OCI-LY1 (cell line): ENCODE data around the gene PTPRM.

Source experiments
- H2AFZ ChIP-seq: fragments of 200-600 bp; sonication (generic), shearing (Covaris generic); 2 replicates; pipeline ENCODE4 v1.6.0; 2014; ENCODE audit warnings: antibody characterized with exemption, mild to moderate bottlenecking, low read length
- H3F3A ChIP-seq: fragments of 200-600 bp; sonication (generic), shearing (Covaris generic); 2 replicates; pipeline ENCODE4 v1.6.0; 2014; ENCODE audit warnings: mild to moderate bottlenecking, antibody characterized with exemption, low read length, moderate library complexity; ENCODE audit not compliant: insufficient read depth
- H3K27ac ChIP-seq: fragments of 200-600 bp; sonication (generic); 2 replicates; pipeline ENCODE4 v1.5.1; 2014; ENCODE audit warnings: low read length, mixed run types, mild to moderate bottlenecking, low read depth; ENCODE audit not compliant: poor library complexity, severe bottlenecking
- H3K27me3 ChIP-seq: fragments of 200-600 bp; sonication (generic); 2 replicates; pipeline ENCODE4 v1.6.0; 2014; ENCODE audit warnings: antibody characterized with exemption, mild to moderate bottlenecking, low read length, moderate library complexity; ENCODE audit not compliant: insufficient read depth
- H3K36me3 ChIP-seq: fragments of 200-600 bp; sonication (generic); 2 replicates; pipeline ENCODE4 v1.6.1; 2014; ENCODE audit warnings: mild to moderate bottlenecking, antibody characterized with exemption, low read length, moderate library complexity, mixed read lengths; ENCODE audit not compliant: insufficient read depth
- H3K4me1 ChIP-seq: fragments of 200-600 bp; sonication (generic); 2 replicates; pipeline ENCODE4 v1.5.1; 2014; ENCODE audit warnings: mild to moderate bottlenecking, low read length, moderate library complexity; ENCODE audit not compliant: insufficient read depth, severe bottlenecking
- H3K4me2 ChIP-seq: fragments of 200-600 bp; sonication (generic), shearing (Covaris generic); 2 replicates; pipeline ENCODE4 v1.6.1; 2014; ENCODE audit warnings: low read length
- H3K4me3 ChIP-seq: fragments of 200-600 bp; sonication (generic); 2 replicates; pipeline ENCODE4 v1.5.1; 2014; ENCODE audit warnings: low read length, low read depth, mild to moderate bottlenecking, mixed read lengths; ENCODE audit not compliant: poor library complexity, severe bottlenecking
- H3K79me2 ChIP-seq: fragments of 200-600 bp; shearing (Covaris generic); 2 replicates; pipeline ENCODE4 v1.6.1; 2016; ENCODE audit warnings: mixed run types, low read length, mixed read lengths; ENCODE audit not compliant: insufficient read depth
- H3K9ac ChIP-seq: fragments of 200-600 bp; sonication (generic), shearing (Covaris generic); 2 replicates; pipeline ENCODE4 v1.6.1; 2014; ENCODE audit warnings: mild to moderate bottlenecking, low read length, mixed read lengths
- H3K9me2 ChIP-seq: fragments of 200-600 bp; sonication (generic), shearing (Covaris generic); 2 replicates; pipeline ENCODE4 v1.6.1; 2014; ENCODE audit warnings: low read depth, mild to moderate bottlenecking, low read length, mixed read lengths
- H3K9me3 ChIP-seq: fragments of 200-600 bp; shearing (Covaris generic); 2 replicates; pipeline ENCODE4 v1.6.1; 2014; ENCODE audit warnings: low read length, mixed read lengths
- H4K20me1 ChIP-seq: fragments of 200-600 bp; sonication (generic), shearing (Covaris generic); 2 replicates; pipeline ENCODE4 v1.6.0; 2016; ENCODE audit warnings: mild to moderate bottlenecking, low read length; ENCODE audit not compliant: insufficient read depth
- EZH2 ChIP-seq: fragments of 200-600 bp; sonication (generic), shearing (Covaris generic); IDR thresholded peaks from 2 replicates; pipeline ENCODE4 v1.8.0; 2017; ENCODE audit warnings: borderline replicate concordance, mixed run types, mild to moderate bottlenecking, antibody characterized with exemption, low read length, moderate library complexity, mixed read lengths
- TF ChIP-seq, protein P1 (sequence below): fragments of 200-600 bp; sonication (generic), shearing (Covaris generic); IDR thresholded peaks from 2 replicates; pipeline ENCODE4 v1.5.1; 2017; ENCODE audit warnings: mild to moderate bottlenecking, antibody characterized with exemption, low read length, moderate library complexity, mixed read lengths

The PTPRM gene

DNA sequence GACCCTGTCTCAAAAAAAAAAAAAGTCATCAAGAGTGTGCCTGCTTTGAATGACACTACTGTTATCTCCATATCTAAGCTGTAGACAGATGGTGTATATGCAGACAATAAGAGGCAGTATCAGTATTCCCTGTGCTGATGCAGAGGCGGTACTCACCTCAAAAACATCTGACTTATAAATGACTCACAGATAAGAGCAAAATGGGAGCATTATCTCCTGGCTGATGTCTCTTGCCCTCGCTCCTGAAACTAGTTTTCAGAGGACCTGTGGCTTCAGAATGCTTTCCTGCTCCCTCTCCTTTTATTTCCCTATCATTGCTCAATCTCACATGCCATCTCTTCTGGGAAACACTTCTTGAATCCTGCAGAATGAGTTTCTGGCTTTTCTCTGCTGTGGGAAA is 289.6 kb downstream of the PTPRM start:
- no peaks in the 10 kb centered on the region for H3K27me3 ChIP-seq
- H3K27ac ChIP-seq = no peak overlapping the region
- no peaks in the 10 kb centered on the region for H3F3A ChIP-seq
- H3K4me3 ChIP-seq = no peak overlapping the region
- no peak overlapping the region for H3K4me2 ChIP-seq
- no peak overlapping the region for H2AFZ ChIP-seq
- TF ChIP-seq, protein P1, sequence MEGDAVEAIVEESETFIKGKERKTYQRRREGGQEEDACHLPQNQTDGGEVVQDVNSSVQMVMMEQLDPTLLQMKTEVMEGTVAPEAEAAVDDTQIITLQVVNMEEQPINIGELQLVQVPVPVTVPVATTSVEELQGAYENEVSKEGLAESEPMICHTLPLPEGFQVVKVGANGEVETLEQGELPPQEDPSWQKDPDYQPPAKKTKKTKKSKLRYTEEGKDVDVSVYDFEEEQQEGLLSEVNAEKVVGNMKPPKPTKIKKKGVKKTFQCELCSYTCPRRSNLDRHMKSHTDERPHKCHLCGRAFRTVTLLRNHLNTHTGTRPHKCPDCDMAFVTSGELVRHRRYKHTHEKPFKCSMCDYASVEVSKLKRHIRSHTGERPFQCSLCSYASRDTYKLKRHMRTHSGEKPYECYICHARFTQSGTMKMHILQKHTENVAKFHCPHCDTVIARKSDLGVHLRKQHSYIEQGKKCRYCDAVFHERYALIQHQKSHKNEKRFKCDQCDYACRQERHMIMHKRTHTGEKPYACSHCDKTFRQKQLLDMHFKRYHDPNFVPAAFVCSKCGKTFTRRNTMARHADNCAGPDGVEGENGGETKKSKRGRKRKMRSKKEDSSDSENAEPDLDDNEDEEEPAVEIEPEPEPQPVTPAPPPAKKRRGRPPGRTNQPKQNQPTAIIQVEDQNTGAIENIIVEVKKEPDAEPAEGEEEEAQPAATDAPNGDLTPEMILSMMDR = no peak
- no peak overlapping the region for H3K9ac ChIP-seq
- H3K9me2 ChIP-seq = no peaks in the 10 kb centered on the region
- no peaks in the 10 kb centered on the region for H3K79me2 ChIP-seq
- H3K36me3 ChIP-seq = no peaks in the 10 kb centered on the region
- H3K4me1 ChIP-seq = no peaks in the 10 kb centered on the region
- no peaks in the 10 kb centered on the region for H4K20me1 ChIP-seq
- H3K9me3 ChIP-seq = no peaks in the 10 kb centered on the region

DNA sequence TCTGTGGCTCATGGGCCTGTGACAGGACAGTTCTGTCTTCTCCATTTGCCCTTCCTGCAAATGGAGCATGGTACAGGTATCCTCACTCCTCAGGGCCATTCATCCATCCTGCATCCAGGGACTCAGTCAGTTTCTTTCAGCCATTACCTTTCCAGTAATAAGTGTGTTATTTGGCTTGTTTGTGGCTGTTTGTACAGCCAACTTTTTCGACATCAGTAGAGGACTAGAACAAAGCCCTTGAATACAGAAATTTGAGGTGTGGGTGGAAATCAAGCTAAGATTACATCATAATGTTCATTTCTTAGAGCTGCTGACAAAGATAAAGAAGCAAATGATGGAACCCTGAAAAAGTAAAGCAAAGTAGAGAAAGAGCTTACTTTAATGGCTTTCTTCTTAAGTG is 290.4 kb downstream of the PTPRM start:
- no peaks in the 10 kb centered on the region for H3F3A ChIP-seq
- no peaks in the 10 kb centered on the region for H3K9me2 ChIP-seq
- H3K9me3 ChIP-seq = no peaks in the 10 kb centered on the region
- H4K20me1 ChIP-seq = no peaks in the 10 kb centered on the region
- no peak overlapping the region for H3K4me2 ChIP-seq
- H3K36me3 ChIP-seq = no peaks in the 10 kb centered on the region
- no peak overlapping the region for H3K27ac ChIP-seq
- no peaks in the 10 kb centered on the region for H3K4me1 ChIP-seq
- H3K4me3 ChIP-seq = no peak overlapping the region
- H3K79me2 ChIP-seq = no peaks in the 10 kb centered on the region
- no peaks in the 10 kb centered on the region for H3K27me3 ChIP-seq
- no peak overlapping the region for H2AFZ ChIP-seq
- no peak for TF ChIP-seq EZH2
- TF ChIP-seq, protein P1 = no peak
- H3K9ac ChIP-seq = no peak overlapping the region

DNA sequence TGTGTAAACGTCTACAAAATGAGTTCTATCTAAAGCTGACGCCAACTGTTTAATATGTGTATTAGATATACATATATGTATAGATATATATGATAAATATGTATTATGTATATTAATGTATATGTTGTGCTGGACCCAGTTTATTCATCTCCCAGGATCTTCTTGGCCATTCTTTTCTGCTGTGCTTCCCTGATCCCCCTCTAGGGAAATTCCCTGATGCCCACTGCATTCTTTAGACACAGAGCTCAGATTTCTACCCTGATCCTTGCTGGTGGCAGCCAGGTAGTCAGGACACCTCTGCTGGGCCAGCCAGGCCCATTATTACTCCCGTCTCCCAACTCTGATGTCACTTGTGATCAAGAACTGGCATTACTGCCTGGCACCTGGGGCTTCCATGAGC is 292.0 kb downstream of the PTPRM start:
- H3K9me2 ChIP-seq = no peaks in the 10 kb centered on the region
- no peaks in the 10 kb centered on the region for H3K79me2 ChIP-seq
- no peaks in the 10 kb centered on the region for H3K27me3 ChIP-seq
- H3F3A ChIP-seq = no peaks in the 10 kb centered on the region
- no peak overlapping the region for H3K4me2 ChIP-seq
- TF ChIP-seq EZH2 = no peak
- TF ChIP-seq, protein P1 = no peak
- H3K9ac ChIP-seq = no peak overlapping the region
- H3K4me1 ChIP-seq = no peaks in the 10 kb centered on the region
- no peaks in the 10 kb centered on the region for H3K36me3 ChIP-seq
- no peaks in the 10 kb centered on the region for H3K9me3 ChIP-seq
- no peak overlapping the region for H2AFZ ChIP-seq
- no peaks in the 10 kb centered on the region for H4K20me1 ChIP-seq
- no peak overlapping the region for H3K27ac ChIP-seq
- H3K4me3 ChIP-seq = no peak overlapping the region
